T-helper 2 cell (primary cell): ENCODE measurements around the gene FARS2.

Experiments used
- DNase-seq, 5 experiments: peaks; one replicate each; pipeline versions ENCODE4 v3.0.0 to v3.0.0-alpha.2; 2012 to 2022

FARS2 gene

GRCh38 chr6:5736016-5736738, 474.9 kb downstream of the FARS2 start:
- no peak for DNase-seq

- no peak for DNase-seq
These were observed 476.1 kb downstream of the FARS2 start for GRCh38 chr6:5737460-5737859.

- no peak for DNase-seq
These were observed 476.9 kb downstream of the FARS2 start for GRCh38 chr6:5738211-5738610.

- no peak for DNase-seq
These were observed 483.2 kb downstream of the FARS2 start for GRCh38 chr6:5744497-5744896.

- no peak for DNase-seq
These were observed 483.8 kb downstream of the FARS2 start for GRCh38 chr6:5745081-5745480.

GRCh38 chr6:5746053-5746758, 484.9 kb downstream of the FARS2 start:
- DNase-seq: no peak

- no peak for DNase-seq
These were observed 485.4 kb downstream of the FARS2 start for GRCh38 chr6:5746759-5747130.

GRCh38 chr6:5747379-5747778, 486.1 kb downstream of the FARS2 start:
- DNase-seq: no peak

GRCh38 chr6:5749016-5749650, 487.8 kb downstream of the FARS2 start:
- no peak for DNase-seq

GRCh38 chr6:5749651-5750215, 488.4 kb downstream of the FARS2 start:
- DNase-seq: no peak

GRCh38 chr6:5751525-5752390, 490.4 kb downstream of the FARS2 start:
- no peak for DNase-seq

GRCh38 chr6:5752391-5752680, 491.0 kb downstream of the FARS2 start:
- DNase-seq: no peak

- no peak for DNase-seq
These were observed 491.9 kb downstream of the FARS2 start for GRCh38 chr6:5753209-5753608.

- no peak for DNase-seq
These were observed 493.6 kb downstream of the FARS2 start for GRCh38 chr6:5754904-5755303.

- no peak for DNase-seq
These were observed 498.3 kb downstream of the FARS2 start for GRCh38 chr6:5759571-5759970.

- DNase-seq: no peak
These were observed 500.1 kb downstream of the FARS2 start for GRCh38 chr6:5761370-5761769.

GRCh38 chr6:5762561-5762968, 501.3 kb downstream of the FARS2 start:
- no peak for DNase-seq

- DNase-seq: no peak
These were observed 502.1 kb downstream of the FARS2 start for GRCh38 chr6:5763407-5763806.

GRCh38 chr6:5763871-5764270, 502.6 kb downstream of the FARS2 start:
- no peak for DNase-seq

GRCh38 chr6:5764401-5764955, 503.2 kb downstream of the FARS2 start:
- no peak for DNase-seq

- no peak for DNase-seq
These were observed 503.9 kb downstream of the FARS2 start for GRCh38 chr6:5765141-5765760.

- no peak for DNase-seq
These were observed 504.9 kb downstream of the FARS2 start for GRCh38 chr6:5766260-5766659.
